Fibroblast of gingiva (primary cell): Measurements from ENCODE around the gene RIN3.

Experiments
- DNase-seq: peaks from one replicate; pipeline ENCODE4 v3.0.0-alpha.2; 2011; ENCODE audit warnings: low read depth

Gene RIN3

DNA sequence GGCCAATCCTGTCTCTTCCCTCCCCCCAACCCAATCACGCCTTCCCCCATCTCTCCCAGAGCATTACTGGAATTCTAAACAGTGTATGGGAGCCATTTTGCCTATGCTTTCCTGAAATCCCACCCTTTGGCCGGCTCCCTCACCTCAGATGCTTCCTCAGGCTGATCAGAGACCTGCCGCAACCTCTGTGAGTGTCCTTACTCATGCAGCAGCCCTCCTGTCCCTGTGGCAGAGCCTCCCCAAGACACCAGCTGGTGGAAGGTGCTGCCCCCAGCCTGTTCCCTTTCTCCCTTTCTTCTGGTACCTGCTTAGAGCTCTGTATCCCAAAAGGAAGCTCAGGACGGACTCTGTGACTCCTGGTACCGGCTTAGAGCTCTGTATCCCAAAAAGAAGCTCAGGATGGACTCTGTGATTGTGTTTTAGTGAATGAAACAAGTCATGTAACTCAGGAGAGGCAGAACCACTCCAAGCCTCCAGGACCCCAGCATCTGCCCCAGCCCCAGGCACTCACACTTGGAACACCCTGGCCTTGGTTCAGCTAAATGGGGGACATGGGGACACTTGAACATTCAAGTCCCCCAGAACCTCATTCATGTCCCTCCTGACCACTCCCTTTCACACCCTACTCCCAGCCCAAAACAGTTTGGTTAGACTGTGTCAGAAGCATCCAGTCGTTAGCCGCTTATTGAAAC, 29.3 kb upstream of the RIN3 start:
- DNase-seq = no peak

DNA sequence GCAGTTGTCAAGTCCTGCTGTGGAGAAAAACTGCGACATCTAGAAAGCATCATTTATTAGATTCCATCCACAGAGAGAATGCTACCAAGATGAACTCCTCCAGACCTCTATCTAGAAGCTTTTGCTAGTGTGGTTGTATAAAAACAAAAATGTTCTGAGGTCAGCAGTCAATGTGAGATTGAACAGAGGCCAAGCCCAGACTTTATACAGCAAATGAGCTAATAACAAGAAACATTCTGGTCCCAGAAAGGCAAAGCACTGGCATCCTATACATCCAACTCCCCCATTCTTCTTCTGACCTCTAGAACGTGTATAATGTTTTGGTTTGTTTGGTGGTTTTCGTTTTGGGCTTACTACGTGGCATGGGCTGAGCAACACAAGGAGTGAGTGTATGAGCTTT, 26.7 kb upstream of the RIN3 start:
- DNase-seq = no peak

DNA sequence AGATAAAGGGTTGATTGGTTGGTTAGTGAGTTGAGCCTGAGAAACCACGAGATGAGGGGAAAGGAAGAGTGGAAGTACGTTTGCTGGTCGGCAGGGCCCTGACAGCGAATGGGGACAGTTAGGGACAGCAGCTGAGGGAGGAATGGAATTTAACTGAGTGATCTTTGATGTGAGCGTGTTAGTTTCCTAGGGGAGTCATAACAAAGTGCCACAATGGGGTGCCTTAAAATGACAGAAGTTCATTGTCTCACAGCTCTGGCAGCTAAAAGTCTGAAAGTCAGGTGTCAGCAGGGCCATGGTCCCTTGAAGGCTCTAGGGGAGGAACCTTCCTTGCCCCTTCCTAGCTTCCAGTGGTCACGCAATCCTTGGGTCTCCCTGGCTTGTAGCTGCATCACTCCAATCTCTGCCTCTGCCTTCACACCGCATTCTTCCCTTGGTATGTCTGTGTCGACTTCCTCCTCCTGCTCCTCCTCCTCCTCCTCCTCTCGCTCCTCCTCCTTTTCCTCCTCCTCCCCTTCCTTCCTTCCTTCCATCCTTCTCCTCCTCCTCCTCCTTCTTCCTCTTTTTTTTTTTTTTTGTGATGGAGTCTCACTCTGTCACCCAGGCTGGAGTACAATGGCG, 26.0 kb upstream of the RIN3 start:
- DNase-seq = no peak

DNA sequence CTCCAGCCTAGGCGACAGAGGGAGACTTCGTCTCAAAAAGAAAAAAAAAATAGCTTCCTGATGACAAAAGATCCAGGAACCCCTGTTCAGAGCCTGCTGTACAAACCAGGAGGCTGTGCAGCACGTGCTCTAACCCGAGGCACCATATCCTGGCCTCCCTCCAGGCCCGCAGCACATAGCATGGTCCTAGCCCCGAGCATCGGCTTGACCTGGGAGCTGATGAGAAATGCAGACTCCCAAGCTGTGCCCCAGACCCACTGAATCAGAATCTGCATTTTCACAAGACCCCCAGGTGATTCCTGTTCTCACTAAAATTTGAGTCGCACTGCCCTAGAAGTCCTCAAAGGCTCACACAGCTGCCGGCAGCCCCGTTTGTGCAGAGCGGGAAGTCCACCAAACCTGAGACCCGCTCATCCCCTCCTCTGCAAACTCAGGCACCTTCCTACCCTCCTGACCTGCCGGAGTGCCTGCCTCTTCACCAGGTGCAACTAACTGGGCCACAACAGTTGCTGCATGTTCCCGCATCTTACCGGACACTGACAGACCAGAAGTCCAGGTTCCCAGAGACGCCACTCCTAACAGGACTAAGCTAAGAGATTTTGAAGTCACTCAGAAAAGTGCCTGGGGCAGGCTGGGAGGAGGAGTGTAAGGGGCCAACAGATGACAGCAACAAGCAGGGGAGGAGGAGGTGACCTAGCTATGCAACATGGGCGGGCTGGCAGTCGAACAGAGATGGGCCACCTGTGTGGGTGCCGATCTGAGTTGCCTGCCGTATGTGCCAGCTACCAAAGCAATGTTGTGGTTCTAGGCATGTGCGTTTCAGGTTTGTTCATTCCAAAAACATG, 24.0 kb upstream of the RIN3 start:
- no peak for DNase-seq

GRCh38 chr14:92490239-92490959, 23.2 kb upstream of the RIN3 start:
- DNase-seq = no peak

- DNase-seq = no peak
Observed at GRCh38 chr14:92491782-92492181, 21.8 kb upstream of the RIN3 start.

GRCh38 chr14:92492258-92492657, 21.3 kb upstream of the RIN3 start:
- DNase-seq = peak; percentile 53

GRCh38 chr14:92493024-92493423, 20.6 kb upstream of the RIN3 start:
- DNase-seq = no peak

- DNase-seq = no peak
Observed at GRCh38 chr14:92493492-92493891, 20.1 kb upstream of the RIN3 start.

DNA sequence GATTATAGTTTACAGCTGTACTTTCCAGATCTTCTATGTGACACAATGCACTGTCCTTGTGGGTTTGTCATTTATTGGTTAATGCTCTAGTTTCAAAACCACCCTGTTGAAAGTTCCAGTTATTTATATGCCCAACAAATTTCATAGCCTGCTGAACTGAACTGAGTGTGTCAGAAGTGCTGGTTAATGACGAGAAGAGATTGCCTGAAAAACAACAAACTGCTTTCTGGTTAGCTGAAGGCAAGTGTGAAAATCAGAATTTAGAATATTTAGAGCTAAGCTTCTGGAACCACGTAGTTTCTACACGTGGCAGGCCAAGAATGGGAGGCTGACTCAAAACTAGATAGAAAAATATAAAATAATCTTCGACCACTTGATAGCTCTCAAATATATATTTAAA, 19.1 kb upstream of the RIN3 start:
- no peak for DNase-seq

GRCh38 chr14:92495027-92495426, 18.6 kb upstream of the RIN3 start:
- DNase-seq = no peak

- DNase-seq = no peak
Observed at GRCh38 chr14:92496191-92496857, 17.3 kb upstream of the RIN3 start.

DNA sequence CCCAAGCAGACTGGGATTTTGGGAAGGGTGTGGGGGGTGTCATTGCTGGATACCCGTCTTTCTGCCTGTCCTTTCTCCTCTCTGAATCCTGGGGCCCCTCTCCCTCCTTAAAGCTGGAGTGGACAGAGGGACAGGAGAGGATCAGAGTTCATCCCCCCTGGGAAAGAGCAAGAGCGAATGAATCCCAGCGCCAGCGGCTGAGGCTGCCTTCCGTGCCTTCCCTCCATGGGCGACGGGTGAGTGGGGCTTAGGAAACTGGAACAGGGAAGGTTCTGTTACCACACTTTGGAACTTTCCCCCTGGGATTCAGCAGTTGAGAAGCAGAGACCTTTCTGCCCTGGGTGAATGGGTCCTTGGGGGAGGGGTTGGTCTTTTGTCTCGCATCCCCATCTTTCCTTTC, 16.2 kb upstream of the RIN3 start:
- DNase-seq = no peak

GRCh38 chr14:92499234-92499633, 14.3 kb upstream of the RIN3 start:
- no peak for DNase-seq

GRCh38 chr14:92500491-92500941, 13.1 kb upstream of the RIN3 start:
- DNase-seq = no peak

GRCh38 chr14:92501891-92502351, 11.7 kb upstream of the RIN3 start:
- DNase-seq = peak; percentile 52

DNA sequence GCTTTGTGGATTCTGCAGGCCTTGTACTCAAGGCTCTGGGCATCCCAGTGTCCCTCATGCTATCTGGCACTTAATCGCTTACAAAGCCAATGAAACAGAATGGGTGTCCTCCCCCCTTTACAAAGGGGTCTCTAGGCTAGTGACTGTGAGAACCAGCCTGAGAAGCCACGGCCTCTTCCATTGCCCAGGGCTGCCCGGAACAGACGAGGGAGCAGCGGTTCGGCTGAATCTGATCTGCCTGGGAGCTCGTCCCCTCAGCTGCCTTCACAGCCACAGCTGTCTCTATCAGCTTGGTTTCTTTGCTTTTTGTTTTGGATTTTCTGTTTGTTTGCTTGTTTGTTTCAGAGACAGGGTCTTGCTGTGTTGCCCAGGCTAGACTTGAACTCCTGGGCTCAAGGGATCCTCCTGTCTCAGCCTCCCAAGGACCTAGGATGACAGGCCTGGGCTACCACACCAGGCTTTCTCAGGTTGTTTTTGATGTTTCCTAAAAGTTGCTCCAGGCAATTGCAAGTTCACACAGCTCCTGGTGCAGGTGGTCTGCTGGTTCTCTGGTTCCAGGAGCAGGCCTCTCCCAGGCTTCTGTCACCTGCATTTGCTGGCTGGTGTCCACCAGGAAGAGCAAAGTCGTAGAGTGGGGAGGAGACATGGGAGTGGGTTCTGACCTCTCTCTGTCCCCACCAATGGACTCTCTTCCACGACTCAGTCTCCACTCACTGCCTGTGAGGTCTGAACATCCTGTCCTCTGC, 10.9 kb upstream of the RIN3 start:
- DNase-seq = no peak

DNA sequence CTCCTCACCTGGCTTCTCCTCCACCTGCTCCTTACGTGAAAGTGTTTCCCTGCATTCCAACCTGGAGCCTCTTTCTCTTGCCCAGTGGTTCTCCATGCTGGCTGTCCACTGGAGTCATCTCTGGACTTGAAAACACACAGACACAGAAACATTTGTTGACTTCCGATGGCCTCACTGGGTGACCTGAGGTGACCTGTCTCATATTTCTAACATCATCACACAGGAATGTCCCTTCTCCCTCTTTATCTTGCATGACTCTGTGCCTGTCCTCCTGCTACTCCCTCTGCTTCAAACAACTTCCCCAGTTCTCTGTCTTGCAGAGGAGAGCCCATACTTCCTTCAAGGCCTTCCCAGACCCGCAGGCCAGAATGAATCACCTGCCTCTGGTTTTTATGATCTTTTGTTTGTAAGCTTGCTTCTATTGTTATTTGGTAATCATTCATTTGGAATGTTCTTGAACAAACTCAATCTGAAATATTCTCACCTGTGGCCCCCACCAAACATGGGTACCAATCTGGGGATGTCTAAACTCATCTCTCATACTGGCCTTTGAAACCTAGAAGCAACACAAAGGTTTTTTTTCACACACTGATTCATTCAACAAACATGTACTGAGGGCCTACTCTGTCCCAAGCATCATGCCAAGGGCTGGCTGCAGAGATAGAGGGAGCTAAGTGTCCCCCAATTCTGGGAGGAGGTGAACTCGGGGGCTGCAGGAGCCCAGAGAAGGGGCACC, 9.7 kb upstream of the RIN3 start:
- peak; percentile 58 for DNase-seq

GRCh38 chr14:92505826-92506225, 7.8 kb upstream of the RIN3 start:
- no peak for DNase-seq

GRCh38 chr14:92506231-92506630, 7.3 kb upstream of the RIN3 start:
- DNase-seq = no peak
